GM10847 (cell line): ENCODE results near the gene TGFBR2.

Source experiments
- POLR2A ChIP-seq: IDR thresholded peaks from 2 replicates; pipeline ENCODE4 v1.6.1; 2011; ENCODE audit not compliant: insufficient read length; ENCODE audit errors: extremely low read depth

The TGFBR2 gene

GRCh38 chr3:30680789-30681648, 74.6 kb downstream of the TGFBR2 start:
- TF ChIP-seq POLR2A = no peak

DNA sequence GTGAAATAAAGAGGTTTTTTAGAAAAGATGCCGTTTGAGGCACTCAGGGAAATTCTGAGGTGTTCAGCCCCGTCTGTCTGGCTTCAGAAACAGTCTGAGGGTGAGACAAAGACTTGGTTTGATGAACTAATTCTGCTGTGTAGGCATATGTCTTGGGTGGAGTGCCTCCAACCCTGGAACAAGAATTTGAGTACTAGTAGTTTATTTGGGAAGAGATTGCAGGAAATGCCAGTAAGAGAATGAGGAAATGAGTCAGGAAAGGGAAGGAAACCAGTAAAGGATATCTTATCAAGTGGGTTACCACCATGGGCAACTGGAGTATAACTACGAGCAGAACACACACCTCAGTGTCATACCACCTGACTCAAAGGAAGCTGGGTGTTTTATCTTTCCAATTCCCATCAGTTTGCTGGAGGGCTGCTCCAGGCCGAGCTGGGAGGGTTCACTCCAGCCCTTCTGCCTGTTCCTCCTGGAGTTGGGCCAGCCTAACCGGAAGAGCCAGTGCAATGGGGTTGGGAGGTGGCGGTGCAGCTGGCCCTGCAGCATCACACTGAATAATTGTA, 75.3 kb downstream of the TGFBR2 start:
- TF ChIP-seq POLR2A = no peak

DNA sequence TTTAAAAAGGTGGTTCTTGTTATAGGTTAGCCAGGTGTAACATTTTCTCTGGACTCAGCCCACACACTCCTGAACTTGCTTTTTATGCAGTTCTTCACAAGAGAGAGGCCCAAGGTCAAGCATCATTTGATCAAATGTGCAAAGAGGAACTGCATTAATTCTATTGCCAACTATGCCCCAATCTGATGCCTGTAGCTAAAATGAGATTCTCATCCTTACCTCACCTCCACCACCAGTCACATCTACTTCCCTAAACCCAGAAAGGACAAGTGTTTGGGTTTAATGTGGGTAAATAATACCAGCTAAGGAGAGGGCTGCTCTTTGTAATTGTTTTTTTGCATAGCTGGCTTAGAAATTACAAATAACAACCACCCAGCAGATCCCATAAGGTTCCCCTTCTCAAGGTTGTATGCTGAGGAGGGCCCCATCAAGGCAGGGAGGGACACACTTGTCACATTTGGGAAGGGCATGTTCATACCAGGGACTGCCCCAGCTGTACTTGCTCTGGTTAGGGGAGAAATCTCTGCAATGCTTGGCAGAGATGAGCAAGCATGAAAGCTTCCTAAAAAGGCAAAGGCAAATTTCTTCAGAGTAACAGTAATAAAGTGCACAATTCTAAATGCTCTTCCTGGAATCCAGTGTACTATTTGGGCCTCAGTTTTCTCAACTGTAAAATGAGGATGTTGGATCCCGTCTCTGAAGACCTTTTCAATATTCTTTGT, 76.2 kb downstream of the TGFBR2 start:
- TF ChIP-seq POLR2A = no peak

- no peak for TF ChIP-seq POLR2A
Observed at GRCh38 chr3:30683769-30684168, 77.4 kb downstream of the TGFBR2 start.

- no peak for TF ChIP-seq POLR2A
Observed at GRCh38 chr3:30684356-30684755, 78.0 kb downstream of the TGFBR2 start.

GRCh38 chr3:30685267-30685667, 78.9 kb downstream of the TGFBR2 start:
- TF ChIP-seq POLR2A = no peak

DNA sequence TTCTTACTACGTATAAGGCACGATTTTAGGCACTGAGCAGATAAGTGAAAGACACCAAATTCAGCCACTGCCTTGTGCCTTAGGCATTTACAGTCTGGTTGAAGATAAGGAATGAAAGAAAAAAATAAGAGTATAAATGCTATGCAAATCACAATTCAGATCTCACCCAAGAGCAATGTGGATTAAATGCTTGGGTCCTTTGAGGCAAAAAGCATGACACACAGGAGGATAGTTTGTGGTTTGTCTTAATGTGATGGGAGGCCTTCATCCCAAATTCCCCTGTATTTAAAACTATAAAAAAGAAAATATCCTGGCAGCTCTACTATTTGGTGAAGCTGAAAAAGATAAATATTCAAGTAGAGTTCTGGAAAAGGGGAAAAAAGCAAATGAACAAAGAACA, 79.8 kb downstream of the TGFBR2 start:
- TF ChIP-seq POLR2A = no peak

- TF ChIP-seq POLR2A = no peak
Observed at GRCh38 chr3:30686799-30687198, 80.4 kb downstream of the TGFBR2 start.

- no peak for TF ChIP-seq POLR2A
Observed at GRCh38 chr3:30687930-30688570, 81.6 kb downstream of the TGFBR2 start.

DNA sequence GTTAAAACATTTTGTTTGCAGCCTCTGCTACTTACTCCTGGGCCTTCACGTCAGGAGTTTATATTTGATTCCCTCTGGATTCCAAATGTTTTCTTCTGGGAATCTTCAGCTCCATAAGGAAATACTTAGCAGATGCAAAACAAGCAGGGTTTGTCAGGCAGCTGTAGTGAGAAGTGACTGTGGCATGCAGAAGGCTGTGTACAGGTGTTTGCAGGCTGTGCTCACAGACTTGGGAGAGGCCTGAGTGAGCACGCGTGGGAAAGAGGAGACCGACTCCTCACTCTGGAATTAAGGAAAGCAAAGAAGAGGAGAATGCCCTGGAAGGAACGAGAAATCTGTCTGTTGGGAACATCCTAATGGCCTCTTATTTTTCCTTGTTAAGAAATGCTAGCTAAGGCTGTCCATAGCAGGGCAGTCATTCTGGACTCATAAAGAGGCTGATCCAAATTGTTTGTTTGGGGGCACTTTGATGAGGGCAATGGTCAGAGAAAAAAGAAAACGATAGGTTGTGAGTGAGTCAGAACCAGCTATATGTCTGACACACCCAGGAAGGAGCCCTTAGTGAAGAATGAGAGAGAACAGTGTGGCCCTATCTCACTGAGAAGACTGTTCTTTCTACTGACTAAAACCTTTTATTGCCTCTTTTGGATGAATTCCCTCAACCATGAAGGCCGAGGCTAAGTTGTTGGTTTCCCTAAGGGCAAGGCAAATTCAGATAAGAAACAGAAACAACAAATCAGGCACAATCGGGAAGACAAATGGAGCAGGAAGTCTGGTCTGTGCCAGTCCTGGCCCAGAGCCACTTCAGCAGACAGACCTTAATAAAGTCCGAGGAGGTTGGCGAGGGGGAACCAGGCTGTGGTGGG, 82.6 kb downstream of the TGFBR2 start:
- no peak for TF ChIP-seq POLR2A

DNA sequence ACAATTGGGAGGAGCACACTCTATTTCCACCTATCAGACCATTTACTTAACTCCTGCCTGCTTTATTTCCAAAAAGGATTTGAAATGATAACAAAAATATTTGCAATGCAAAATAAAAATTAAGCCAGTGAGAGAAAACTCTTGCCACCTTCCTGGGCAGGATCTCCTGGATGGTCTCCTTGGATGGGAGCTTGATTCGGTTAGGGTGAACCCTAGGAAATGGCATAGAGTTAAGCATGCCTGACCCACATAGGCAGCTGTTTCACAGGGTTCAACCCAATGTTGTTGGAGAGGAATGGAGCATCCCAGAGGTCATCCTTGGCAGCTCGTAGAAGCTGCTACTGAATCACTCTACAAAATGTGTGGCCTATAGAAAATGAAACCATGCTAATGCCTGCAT, 83.8 kb downstream of the TGFBR2 start:
- TF ChIP-seq POLR2A = no peak

- no peak for TF ChIP-seq POLR2A
Observed at GRCh38 chr3:30691249-30691880, 85.0 kb downstream of the TGFBR2 start.

DNA sequence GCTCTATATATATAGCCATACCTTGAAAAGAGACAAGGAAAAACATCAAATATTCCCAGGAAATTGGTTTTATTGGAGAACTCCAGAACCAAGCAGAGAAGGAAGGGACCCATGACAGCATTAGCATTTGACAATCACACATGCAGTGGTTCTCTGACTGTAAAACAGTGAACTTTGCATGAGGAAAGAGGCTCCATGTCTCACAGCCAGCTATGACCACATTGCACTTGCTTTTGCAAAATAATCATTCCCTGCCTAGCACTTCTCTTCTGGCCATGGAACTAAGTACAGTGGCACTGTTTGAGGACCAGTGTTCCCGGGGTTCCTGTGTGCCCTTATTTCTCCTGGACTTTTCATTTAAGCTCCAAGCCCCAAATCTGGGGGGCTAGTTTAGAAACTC, 85.5 kb downstream of the TGFBR2 start:
- TF ChIP-seq POLR2A = no peak

- no peak for TF ChIP-seq POLR2A
Observed at GRCh38 chr3:30692498-30693130, 86.2 kb downstream of the TGFBR2 start.

DNA sequence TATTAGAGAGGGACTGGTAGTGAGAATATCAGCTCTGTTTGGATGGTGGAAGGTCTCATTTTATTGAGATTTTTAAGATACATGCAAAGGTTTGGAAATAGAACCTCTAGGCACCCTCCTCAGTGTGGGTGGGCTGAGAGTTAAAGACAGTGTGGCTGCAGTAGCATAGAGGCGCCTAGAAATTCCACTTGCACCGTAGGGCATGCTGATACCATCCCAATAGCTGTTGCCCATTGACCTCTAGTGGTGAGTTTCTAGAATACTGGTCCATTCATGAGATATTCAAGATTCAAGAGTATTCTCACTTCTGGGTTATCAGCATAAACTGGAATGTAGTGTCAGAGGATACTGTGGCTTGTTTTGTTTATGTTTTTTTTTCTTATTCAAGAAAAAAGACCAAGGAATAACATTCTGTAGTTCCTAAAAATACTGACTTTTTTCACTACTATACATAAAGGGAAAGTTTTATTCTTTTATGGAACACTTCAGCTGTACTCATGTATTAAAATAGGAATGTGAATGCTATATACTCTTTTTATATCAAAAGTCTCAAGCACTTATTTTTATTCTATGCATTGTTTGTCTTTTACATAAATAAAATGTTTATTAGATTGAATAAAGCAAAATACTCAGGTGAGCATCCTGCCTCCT, 87.2 kb downstream of the TGFBR2 start:
- no peak for TF ChIP-seq POLR2A
